Measurements from ENCODE around the gene RBMS3. TPM values are rescaled to one million over a fixed set of nuclear protein-coding genes. Genes with fewer than 3 reads are reported as not detected.

RBMS3 gene
- total RNA-seq, 4 donors from 2014 or later, result 51.5 to 76.0 (median 66.6) TPM

- Histone ChIP-seq H3K27ac (no peak overlapping the region), H3K36me3 (no peaks in the 10 kb centered on the region), H3K27me3 (no peaks in the 10 kb centered on the region), H3K4me3 (no peak overlapping the region), H3K4me1 (peaks cover 2 to 33% (median 8%) of the 10 kb centered on the region in 3 donors), H3K9me3 (no peaks in the 10 kb centered on the region)
- ATAC-seq, result no peak
- 85 to 86% methylated on average over 4 of the region's 4 CpGs for WGBS, 2 donors (ENCODE audit: low coverage in 1 of 2)
- TF ChIP-seq CTCF (IDR thresholded peaks at IDR 0.05) (no peak), EP300 (IDR thresholded peaks at IDR 0.05) (no peak), POLR2A (IDR thresholded peaks at IDR 0.05) (no peak), POLR2AphosphoS5 (IDR thresholded peaks at IDR 0.05) (no peak)
Observed at GRCh38 chr3:29536016-29536758, 255.3 kb downstream of the RBMS3 start.

DNA sequence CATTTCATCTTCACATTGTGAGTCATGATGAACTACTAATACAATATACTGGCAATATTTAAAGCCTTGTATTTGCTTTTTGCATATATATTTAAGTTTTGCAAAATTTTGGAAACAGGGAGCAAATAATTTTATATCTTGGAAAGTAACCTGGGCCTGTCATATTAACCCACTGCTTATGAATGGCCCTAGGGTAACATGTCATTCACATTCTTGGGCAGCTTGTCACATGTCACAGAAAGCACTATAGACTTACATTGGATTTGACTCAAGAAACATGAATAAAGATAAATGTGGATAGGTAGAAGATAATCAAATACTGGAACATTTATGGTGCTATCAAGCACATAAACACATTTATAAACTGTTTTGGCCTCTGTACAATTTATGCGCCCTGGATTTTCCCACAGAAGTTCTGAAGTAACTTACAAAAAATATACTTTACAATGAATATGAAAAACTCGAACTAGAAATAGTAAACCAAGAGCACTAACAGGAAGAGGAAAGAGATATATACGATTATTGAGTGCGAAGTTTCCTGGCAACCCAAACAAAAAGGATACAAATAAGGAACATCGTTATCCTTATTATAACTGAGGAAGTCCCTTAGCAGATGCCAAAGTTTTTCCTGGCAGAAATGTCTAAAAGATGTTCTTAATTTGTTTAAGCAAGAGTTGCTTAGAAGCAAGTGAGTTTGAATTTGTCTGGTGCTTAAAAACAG lies 257.2 kb downstream of the RBMS3 start:
- H3K9me3 ChIP-seq, result no peaks in the 10 kb centered on the region
- H3K4me3 ChIP-seq, result no peak overlapping the region
- ATAC-seq, result no peak
- TF ChIP-seq POLR2AphosphoS5 (IDR thresholded peaks at IDR 0.05) (no peak), EP300 (IDR thresholded peaks at IDR 0.05) (no peak), CTCF (IDR thresholded peaks at IDR 0.05) (no peak), POLR2A (IDR thresholded peaks at IDR 0.05) (no peak)
- peaks cover 0 to 15% (median 8%) of the 10 kb centered on the region in 3 donors for H3K4me1 ChIP-seq
- H3K27me3 ChIP-seq, result no peaks in the 10 kb centered on the region
- 10 to 20% methylated on average over 5 of the region's 5 CpGs for WGBS, 2 donors (ENCODE audit: low coverage in 1 of 2)
- no peaks in the 10 kb centered on the region for H3K36me3 ChIP-seq
- H3K27ac ChIP-seq, result peak overlapping the region in 2 of 4 donors; percentile 22 to 24

GRCh38 chr3:29538610-29538958 lies 257.7 kb downstream of the RBMS3 start:
- Histone ChIP-seq H3K4me1 (peaks cover 0 to 15% (median 8%) of the 10 kb centered on the region in 3 donors), H3K4me3 (no peak overlapping the region), H3K27ac (peak overlapping the region in 2 of 4 donors; percentile 22 to 24), H3K9me3 (no peaks in the 10 kb centered on the region), H3K36me3 (no peaks in the 10 kb centered on the region), H3K27me3 (no peaks in the 10 kb centered on the region)
- no peak for ATAC-seq
- TF ChIP-seq POLR2A (IDR thresholded peaks at IDR 0.05), result no peak
- TF ChIP-seq EP300 (IDR thresholded peaks at IDR 0.05), result no peak
- WGBS, 2 donors (ENCODE audit: low coverage in 1 of 2), result 39 to 53% methylated on average over 2 of the region's 2 CpGs

GRCh38 chr3:29540544-29540943 lies 259.7 kb downstream of the RBMS3 start:
- ATAC-seq, result no peak
- H3K36me3 ChIP-seq, result no peaks in the 10 kb centered on the region
- H3K4me1 ChIP-seq, result peaks cover 0 to 15% (median 8%) of the 10 kb centered on the region in 3 donors
- no peaks in the 10 kb centered on the region for H3K27me3 ChIP-seq
- no peaks in the 10 kb centered on the region for H3K9me3 ChIP-seq
- no peak for TF ChIP-seq CTCF (IDR thresholded peaks at IDR 0.05)
- no peak for TF ChIP-seq EP300 (IDR thresholded peaks at IDR 0.05)
- no peak for TF ChIP-seq POLR2A (IDR thresholded peaks at IDR 0.05)
- no peak for TF ChIP-seq POLR2AphosphoS5 (IDR thresholded peaks at IDR 0.05)
- H3K4me3 ChIP-seq, result no peak overlapping the region
- no peak overlapping the region for H3K27ac ChIP-seq
- 88 to 98% methylated on average over 3 to 5 of the region's 5 CpGs for WGBS, 2 donors (ENCODE audit: low coverage in 1 of 2)

- 93 to 100% methylated on average over 1 of the region's 1 CpG for WGBS, 2 donors (ENCODE audit: low coverage in 1 of 2)
- Histone ChIP-seq H3K27me3 (no peaks in the 10 kb centered on the region), H3K27ac (no peak overlapping the region), H3K36me3 (no peaks in the 10 kb centered on the region), H3K4me1 (no peaks in the 10 kb centered on the region), H3K9me3 (no peaks in the 10 kb centered on the region), H3K4me3 (no peak overlapping the region)
- no peak for TF ChIP-seq POLR2A (IDR thresholded peaks at IDR 0.05)
- TF ChIP-seq CTCF (IDR thresholded peaks at IDR 0.05), result no peak
- TF ChIP-seq POLR2AphosphoS5 (IDR thresholded peaks at IDR 0.05), result no peak
- TF ChIP-seq EP300 (IDR thresholded peaks at IDR 0.05), result no peak
- ATAC-seq, result no peak
Observed at GRCh38 chr3:29544701-29545363, 264.0 kb downstream of the RBMS3 start.
